Measurements from ENCODE around the gene ZNF644. TPM values are rescaled to one million over a fixed set of nuclear protein-coding genes. Genes with fewer than 3 reads are reported as not detected.

ZNF644 gene
- total and polyA plus RNA-seq, 2 donors (not counting 1 experiment from before 2014, with no cell fraction given) = 9.6 to 124 TPM

GRCh38 chr1:90926971-90927370 is 94.9 kb downstream of the ZNF644 start:
- Histone ChIP-seq H3K4me1 (ENCODE audit: control insufficient read depth in 2 of 2, insufficient read depth in 2 of 2, low read length in 2 of 2) (peaks cover 0 to 22% of the 10 kb centered on the region in 2 donors), H3K79me2 (ENCODE audit: control insufficient read depth, insufficient read depth, low read length) (peaks cover 82% of the 10 kb centered on the region), H3K9ac (ENCODE audit: low read length) (no peak overlapping the region), H3K27me3 (replicated peaks in 1 of 4; ENCODE audit: control extremely low read depth in 1 of 4, control insufficient read depth in 3 of 4, insufficient read depth in 4 of 4, low read length in 3 of 4) (no peaks in the 10 kb centered on the region), H2AFZ (ENCODE audit: insufficient read depth, low read depth, low read length, poor library complexity, severe bottlenecking) (no peak overlapping the region), H3K4me3 (ENCODE audit: control extremely low read depth in 1 of 5, extremely low read depth in 1 of 5, insufficient read depth in 1 of 5, low read depth in 2 of 5, low read length in 4 of 5) (no peak overlapping the region), H3K27ac (ENCODE audit: low read length in 2 of 2) (no peak overlapping the region), H3K4me2 (replicated peaks; ENCODE audit: low read depth, low read length, poor library complexity, severe bottlenecking) (no peak overlapping the region), H4K20me1 (ENCODE audit: control insufficient read depth, insufficient read depth, low read length, poor library complexity, severe bottlenecking) (peaks cover 69% of the 10 kb centered on the region), H3K36me3 (replicated peaks in 1 of 2; ENCODE audit: control extremely low read depth in 1 of 2, control insufficient read depth in 1 of 2, extremely low read depth in 1 of 2, insufficient read depth in 2 of 2, low read length in 1 of 2) (peaks cover 3 to 16% of the 10 kb centered on the region in 2 experiments), H3K9me3 (ENCODE audit: control extremely low read depth in 1 of 3, control insufficient read depth in 2 of 3, insufficient read depth in 1 of 3, low read length in 2 of 3) (peaks cover 0 to 4% (median 2%) of the 10 kb centered on the region in 3 donors)
- Mint-ChIP-seq H3K4me1 (peaks cover 59% of the 10 kb centered on the region), H3K27me3 (no peaks in the 10 kb centered on the region), H3K9me3 (ENCODE audit: insufficient read depth) (no peaks in the 10 kb centered on the region), H3K27ac (no peak overlapping the region), H3K4me3 (no peak overlapping the region)
- 100% methylated on average over 1 of the region's 3 CpGs for WGBS (ENCODE audit: insufficient coverage)
- ChIA-PET CTCF (interaction anchor here (0.7 kb wide), 1 partner anchor 9 kb away, joined by 3 read pairs; no protein-coding TSS in a partner anchor), POLR2A (no interaction called here)
- no peak for TF ChIP-seq CTCF (IDR thresholded peaks at IDR 0.05)
- TF ChIP-seq EZH2 (IDR thresholded peaks at IDR 0.05; ENCODE audit: borderline replicate concordance, insufficient read depth, low read depth, low read length, poor library complexity, severe bottlenecking) = no peak
- DNase-seq (no peak), ATAC-seq (ENCODE audit: low read depth) (no peak)
- intact Hi-C loops (cut with micrococcal nuclease) = no loop called here

- Mint-ChIP-seq H3K27ac (peak overlapping the region; percentile 60), H3K27me3 (no peaks in the 10 kb centered on the region), H3K4me3 (no peak overlapping the region), H3K4me1 (peaks cover 65% of the 10 kb centered on the region), H3K9me3 (ENCODE audit: insufficient read depth) (no peaks in the 10 kb centered on the region)
- no peak overlapping the region for H3K4me2 ChIP-seq (replicated peaks; ENCODE audit: low read depth, low read length, poor library complexity, severe bottlenecking)
- H3K4me3 ChIP-seq (ENCODE audit: control extremely low read depth in 1 of 5, extremely low read depth in 1 of 5, insufficient read depth in 1 of 5, low read depth in 2 of 5, low read length in 4 of 5) = no peak overlapping the region
- TF ChIP-seq CTCF (IDR thresholded peaks at IDR 0.05) = no peak
- TF ChIP-seq EZH2 (IDR thresholded peaks at IDR 0.05; ENCODE audit: borderline replicate concordance, insufficient read depth, low read depth, low read length, poor library complexity, severe bottlenecking) = no peak
- H3K9me3 ChIP-seq (ENCODE audit: control extremely low read depth in 1 of 3, control insufficient read depth in 2 of 3, insufficient read depth in 1 of 3, low read length in 2 of 3) = peaks cover 0 to 4% (median 2%) of the 10 kb centered on the region in 3 donors
- no peak overlapping the region for H3K9ac ChIP-seq (ENCODE audit: low read length)
- H3K4me1 ChIP-seq (ENCODE audit: control insufficient read depth in 2 of 2, insufficient read depth in 2 of 2, low read length in 2 of 2) = peaks cover 0 to 27% of the 10 kb centered on the region in 2 donors
- H3K36me3 ChIP-seq (replicated peaks in 1 of 2; ENCODE audit: control extremely low read depth in 1 of 2, control insufficient read depth in 1 of 2, extremely low read depth in 1 of 2, insufficient read depth in 2 of 2, low read length in 1 of 2) = peaks cover 3 to 16% of the 10 kb centered on the region in 2 experiments
- H4K20me1 ChIP-seq (ENCODE audit: control insufficient read depth, insufficient read depth, low read length, poor library complexity, severe bottlenecking) = peaks cover 71% of the 10 kb centered on the region
- no peaks in the 10 kb centered on the region for H3K27me3 ChIP-seq (replicated peaks in 1 of 4; ENCODE audit: control extremely low read depth in 1 of 4, control insufficient read depth in 3 of 4, insufficient read depth in 4 of 4, low read length in 3 of 4)
- no peak for DNase-seq
- no peak for ATAC-seq (ENCODE audit: low read depth)
- 100% methylated on average over 1 of the region's 1 CpG for WGBS (ENCODE audit: insufficient coverage)
- H3K79me2 ChIP-seq (ENCODE audit: control insufficient read depth, insufficient read depth, low read length) = peaks cover 83% of the 10 kb centered on the region
- H3K27ac ChIP-seq (ENCODE audit: low read length in 2 of 2) = no peak overlapping the region
- ChIA-PET POLR2A (no interaction called here), CTCF (interaction anchor here (0.7 kb wide), 1 partner anchor 9 kb away, joined by 3 read pairs; no protein-coding TSS in a partner anchor)
- H2AFZ ChIP-seq (ENCODE audit: insufficient read depth, low read depth, low read length, poor library complexity, severe bottlenecking) = no peak overlapping the region
- intact Hi-C loops (cut with micrococcal nuclease) = no loop called here
Measured at GRCh38 chr1:90925928-90926869, 95.6 kb downstream of the ZNF644 start.
